NCI-H524 treated with DMSO at 0.1 percent for 48 hours (cell line): ENCODE results near the gene CYTH3.
"Not testable (repeated sequence)": the region's sequence is repeated elsewhere in the genome, so short reads cannot be mapped to it uniquely, and the experiment has no call there.

ENCODE experiments used
- DNase-seq: peaks from one replicate; lab custom pipeline; 2025; lab: John Stamatoyannopoulos, UW

Gene CYTH3

GRCh38 chr7:6151527-6151926 is 120.9 kb downstream of the CYTH3 start:
- not testable (repeated sequence) for DNase-seq

- DNase-seq: no peak
Observed at GRCh38 chr7:6149996-6150395, 122.4 kb downstream of the CYTH3 start.

GRCh38 chr7:6148724-6149360 is 123.6 kb downstream of the CYTH3 start:
- DNase-seq: no peak

GRCh38 chr7:6147627-6148026 is 124.8 kb downstream of the CYTH3 start:
- DNase-seq: no peak

- no peak for DNase-seq
Observed at GRCh38 chr7:6146666-6147065, 125.8 kb downstream of the CYTH3 start.

- no peak for DNase-seq
Observed at GRCh38 chr7:6143997-6144396, 128.4 kb downstream of the CYTH3 start.

- DNase-seq: no peak
Observed at GRCh38 chr7:6142871-6143380, 129.5 kb downstream of the CYTH3 start.

GRCh38 chr7:6139189-6139996 is 133.0 kb downstream of the CYTH3 start:
- DNase-seq: no peak

GRCh38 chr7:6136475-6136874 is 135.9 kb downstream of the CYTH3 start:
- no peak for DNase-seq

- DNase-seq: no peak
Observed at GRCh38 chr7:6133249-6133648, 139.2 kb downstream of the CYTH3 start.

GRCh38 chr7:6130007-6130587 is 142.3 kb downstream of the CYTH3 start:
- no peak for DNase-seq

GRCh38 chr7:6128205-6128604 is 144.2 kb downstream of the CYTH3 start:
- no peak for DNase-seq

GRCh38 chr7:6127110-6127490 is 145.3 kb downstream of the CYTH3 start:
- no peak for DNase-seq

GRCh38 chr7:6123843-6124242 is 148.6 kb downstream of the CYTH3 start:
- no peak for DNase-seq

- no peak for DNase-seq
Observed at GRCh38 chr7:6121141-6121540, 151.3 kb downstream of the CYTH3 start.

- DNase-seq: no peak
Observed at GRCh38 chr7:6117533-6117932, 154.9 kb downstream of the CYTH3 start.

- DNase-seq: no peak
Observed at GRCh38 chr7:6116211-6116610, 156.2 kb downstream of the CYTH3 start.
